ENCODE results near the gene HTR6. TPM values are rescaled to one million over a fixed set of nuclear protein-coding genes. Genes with fewer than 3 reads are reported as not detected.
A peak's percentile ranks its signal among the peaks of the same experiment; 100 is the strongest.

The HTR6 gene
- polyA plus RNA-seq, 1 donor (not counting 4 experiments of a cell fraction or from before 2014, with no cell fraction given), result not detected

DNA sequence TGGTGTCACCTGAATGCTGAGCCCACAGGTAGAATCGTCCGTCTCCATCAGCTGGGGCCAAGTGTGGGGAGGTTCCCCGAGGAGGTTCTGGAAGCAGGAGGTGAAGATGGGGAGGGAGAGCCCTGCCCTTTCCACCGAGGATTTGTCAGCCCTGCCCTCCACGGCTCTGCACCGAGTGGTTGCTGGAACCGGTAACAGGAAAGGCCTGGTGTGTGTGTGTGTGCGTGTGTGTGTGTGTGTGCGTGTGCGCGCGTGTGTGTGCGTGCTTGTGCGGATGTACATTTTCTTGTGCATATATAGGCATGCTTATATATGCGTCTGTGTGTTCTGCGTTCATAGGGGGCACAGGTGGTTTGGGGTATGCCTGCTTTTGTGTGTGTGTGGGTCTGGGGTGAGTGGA, 17.0 kb upstream of the HTR6 start:
- Histone ChIP-seq H3K27me3 (ENCODE audit: control insufficient read depth, extremely low read depth, insufficient read depth, low read length) (no peaks in the 10 kb centered on the region), H3K36me3 (ENCODE audit: control insufficient read depth in 2 of 2, extremely low read depth in 1 of 2, insufficient read depth in 2 of 2, low read length in 2 of 2) (peaks cover 0 to 3% of the 10 kb centered on the region in 2 experiments), H4K20me1 (ENCODE audit: control insufficient read depth, extremely low read depth, insufficient read depth, low read length) (no peaks in the 10 kb centered on the region), H3K9me3 (ENCODE audit: control insufficient read depth, low read depth, low read length) (no peaks in the 10 kb centered on the region), H3K4me1 (ENCODE audit: control insufficient read depth, extremely low read depth, insufficient read depth, low read length) (peaks cover 64% of the 10 kb centered on the region), H3K79me2 (ENCODE audit: control insufficient read depth, insufficient read depth, low read length) (peaks cover 63% of the 10 kb centered on the region), H3K4me2 (ENCODE audit: control insufficient read depth, extremely low read depth, insufficient read depth, low read depth, low read length) (peak overlapping the region; percentile 85), H3K4me3 (ENCODE audit: control insufficient read depth in 2 of 3, extremely low read depth in 1 of 3, insufficient read depth in 2 of 3, low read depth in 1 of 3, low read length in 3 of 3) (peak overlapping the region in 2 of 3 experiments; percentile 2 to 38), H3K9ac (ENCODE audit: control insufficient read depth, extremely low read depth, insufficient read depth, low read length) (peak overlapping the region; percentile 9), H2AFZ (ENCODE audit: control insufficient read depth, low read length) (peak overlapping the region; percentile 10), H3K9me1 (ENCODE audit: control insufficient read depth, extremely low read depth, insufficient read depth, low read length) (peaks cover 6% of the 10 kb centered on the region), H3K27ac (ENCODE audit: control insufficient read depth, insufficient read depth, low read length) (peak overlapping the region; percentile 41)
- dilution Hi-C loops (cut with MboI; ENCODE audit: extremely low pct_ligation_motif_present, low sequenced_read_pairs), result loop anchor here (25.0 kb wide), 1 partner anchor 210 kb away; no protein-coding TSS in a partner anchor
- DNase-seq (ENCODE audit: low read depth, low spot score) (no peak), FAIRE-seq (no peak)
- no peak for TF ChIP-seq EZH2 (IDR thresholded peaks at IDR 0.05; ENCODE audit: low read length)
- TF ChIP-seq, protein P1, sequence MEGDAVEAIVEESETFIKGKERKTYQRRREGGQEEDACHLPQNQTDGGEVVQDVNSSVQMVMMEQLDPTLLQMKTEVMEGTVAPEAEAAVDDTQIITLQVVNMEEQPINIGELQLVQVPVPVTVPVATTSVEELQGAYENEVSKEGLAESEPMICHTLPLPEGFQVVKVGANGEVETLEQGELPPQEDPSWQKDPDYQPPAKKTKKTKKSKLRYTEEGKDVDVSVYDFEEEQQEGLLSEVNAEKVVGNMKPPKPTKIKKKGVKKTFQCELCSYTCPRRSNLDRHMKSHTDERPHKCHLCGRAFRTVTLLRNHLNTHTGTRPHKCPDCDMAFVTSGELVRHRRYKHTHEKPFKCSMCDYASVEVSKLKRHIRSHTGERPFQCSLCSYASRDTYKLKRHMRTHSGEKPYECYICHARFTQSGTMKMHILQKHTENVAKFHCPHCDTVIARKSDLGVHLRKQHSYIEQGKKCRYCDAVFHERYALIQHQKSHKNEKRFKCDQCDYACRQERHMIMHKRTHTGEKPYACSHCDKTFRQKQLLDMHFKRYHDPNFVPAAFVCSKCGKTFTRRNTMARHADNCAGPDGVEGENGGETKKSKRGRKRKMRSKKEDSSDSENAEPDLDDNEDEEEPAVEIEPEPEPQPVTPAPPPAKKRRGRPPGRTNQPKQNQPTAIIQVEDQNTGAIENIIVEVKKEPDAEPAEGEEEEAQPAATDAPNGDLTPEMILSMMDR (optimal IDR thresholded peaks at IDR 0.05 in 1 of 3, IDR thresholded peaks at IDR 0.05 in 1 of 3, conservative IDR thresholded peaks at IDR 0.05 in 1 of 3; ENCODE audit: extremely low read depth in 1 of 3, insufficient read depth in 2 of 3, low read length in 3 of 3), result no peak

DNA sequence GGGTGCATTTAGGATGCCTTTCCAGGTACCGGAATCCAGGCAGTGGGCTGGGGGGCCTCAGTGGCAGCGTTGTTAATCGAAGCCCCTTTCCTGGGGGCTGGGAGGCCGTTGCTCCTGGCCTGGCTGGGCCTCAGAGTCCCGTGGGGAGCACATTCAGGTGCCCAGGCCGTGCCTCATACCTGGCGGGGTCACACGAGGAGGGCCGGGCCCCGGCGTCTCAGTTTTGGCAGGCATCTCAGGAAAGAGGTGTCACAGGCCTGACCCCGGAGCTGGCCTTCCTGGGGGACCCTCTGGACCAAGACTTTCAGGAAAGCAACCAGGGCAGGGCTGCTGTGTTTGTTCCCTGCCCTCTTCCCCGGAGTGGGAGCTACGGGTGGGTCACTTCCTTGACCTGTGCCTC, 16.4 kb upstream of the HTR6 start:
- TF ChIP-seq EZH2 (IDR thresholded peaks at IDR 0.05; ENCODE audit: low read length), result no peak
- TF ChIP-seq, protein P1 (optimal IDR thresholded peaks at IDR 0.05 in 1 of 3, IDR thresholded peaks at IDR 0.05 in 1 of 3, conservative IDR thresholded peaks at IDR 0.05 in 1 of 3; ENCODE audit: extremely low read depth in 1 of 3, insufficient read depth in 2 of 3, low read length in 3 of 3), result no peak
- Histone ChIP-seq H3K27ac (ENCODE audit: control insufficient read depth, insufficient read depth, low read length) (peak overlapping the region; percentile 41), H2AFZ (ENCODE audit: control insufficient read depth, low read length) (no peak overlapping the region), H3K36me3 (ENCODE audit: control insufficient read depth in 2 of 2, extremely low read depth in 1 of 2, insufficient read depth in 2 of 2, low read length in 2 of 2) (peaks cover 0 to 3% of the 10 kb centered on the region in 2 experiments), H4K20me1 (ENCODE audit: control insufficient read depth, extremely low read depth, insufficient read depth, low read length) (no peaks in the 10 kb centered on the region), H3K4me1 (ENCODE audit: control insufficient read depth, extremely low read depth, insufficient read depth, low read length) (peaks cover 59% of the 10 kb centered on the region), H3K79me2 (ENCODE audit: control insufficient read depth, insufficient read depth, low read length) (peaks cover 63% of the 10 kb centered on the region), H3K27me3 (ENCODE audit: control insufficient read depth, extremely low read depth, insufficient read depth, low read length) (no peaks in the 10 kb centered on the region), H3K4me3 (ENCODE audit: control insufficient read depth in 2 of 3, extremely low read depth in 1 of 3, insufficient read depth in 2 of 3, low read depth in 1 of 3, low read length in 3 of 3) (peak overlapping the region in 2 of 3 experiments; percentile 26 to 35), H3K4me2 (ENCODE audit: control insufficient read depth, extremely low read depth, insufficient read depth, low read depth, low read length) (peak overlapping the region; percentile 85), H3K9me1 (ENCODE audit: control insufficient read depth, extremely low read depth, insufficient read depth, low read length) (peaks cover 6% of the 10 kb centered on the region), H3K9ac (ENCODE audit: control insufficient read depth, extremely low read depth, insufficient read depth, low read length) (no peak overlapping the region), H3K9me3 (ENCODE audit: control insufficient read depth, low read depth, low read length) (no peaks in the 10 kb centered on the region)
- DNase-seq (ENCODE audit: low read depth, low spot score), result no peak
- dilution Hi-C loops (cut with MboI; ENCODE audit: extremely low pct_ligation_motif_present, low sequenced_read_pairs), result loop anchor here (25.0 kb wide), 1 partner anchor 211 kb away; no protein-coding TSS in a partner anchor
- FAIRE-seq, result no peak

Data from keratinocyte (primary cell).